Mesendoderm (in vitro differentiated cells): ENCODE data around the gene PEX11G.

Source experiments
- DNase-seq: peaks from one replicate; pipeline ENCODE4 v3.0.0; 2013
- H2AK5ac ChIP-seq: 2 replicates; pipeline ENCODE4 v1.6.1; 2013; ENCODE audit warnings: low read length, inconsistent platforms
- H2BK120ac ChIP-seq: 2 replicates; pipeline ENCODE4 v1.6.1; 2013; ENCODE audit warnings: low read depth, mild to moderate bottlenecking, low read length, moderate library complexity, mixed read lengths
- H2BK15ac ChIP-seq: replicated peaks from 2 replicates; pipeline ENCODE4 v1.6.1; 2013; ENCODE audit warnings: low read depth, mild to moderate bottlenecking, moderate library complexity
- H2BK5ac ChIP-seq: 2 replicates; pipeline ENCODE4 v1.6.1; 2013; ENCODE audit warnings: low read length, inconsistent platforms
- H3K18ac ChIP-seq: 2 replicates; pipeline ENCODE4 v1.6.1; 2013; ENCODE audit warnings: mild to moderate bottlenecking, low read length, mixed read lengths
- H3K23ac ChIP-seq: one replicate; pipeline ENCODE4 v1.6.1; 2013; ENCODE audit warnings: low read length
- H3K27ac ChIP-seq: 2 replicates; pipeline ENCODE4 v1.5.1; 2013; ENCODE audit warnings: low read depth, mild to moderate bottlenecking, inconsistent platforms, low read length, moderate library complexity
- H3K27me3 ChIP-seq: 2 replicates; pipeline ENCODE4 v1.6.1; 2013; ENCODE audit warnings: low read length, control low read depth, mild to moderate bottlenecking, inconsistent platforms; ENCODE audit not compliant: insufficient read depth, poor library complexity
- H3K36me3 ChIP-seq: 2 replicates; pipeline ENCODE4 v1.6.1; 2013; ENCODE audit warnings: low read length, inconsistent platforms; ENCODE audit not compliant: control insufficient read depth, insufficient read depth
- H3K4ac ChIP-seq: one replicate; pipeline ENCODE4 v1.6.1; 2013; ENCODE audit warnings: low read depth, mild to moderate bottlenecking, low read length, moderate library complexity
- H3K4me1 ChIP-seq: 2 replicates; pipeline ENCODE4 v1.6.1; 2013; ENCODE audit warnings: low read depth, low read length, inconsistent platforms; ENCODE audit not compliant: control insufficient read depth
- H3K4me2 ChIP-seq: 2 replicates; pipeline ENCODE4 v1.6.1; 2013; ENCODE audit warnings: low read length
- H3K4me3 ChIP-seq: 2 replicates; pipeline ENCODE4 v1.5.1; 2013; ENCODE audit warnings: mild to moderate bottlenecking, low read length
- H3K56ac ChIP-seq: one replicate; pipeline ENCODE4 v1.6.1; 2013; ENCODE audit warnings: low read length
- H3K79me1 ChIP-seq: 2 replicates; pipeline ENCODE4 v1.6.1; 2013; ENCODE audit warnings: low read length, inconsistent platforms
- H3K79me2 ChIP-seq: 2 replicates; pipeline ENCODE4 v1.6.1; 2013; ENCODE audit warnings: mild to moderate bottlenecking, low read length; ENCODE audit not compliant: control insufficient read depth, insufficient read depth
- H3K9ac ChIP-seq: 2 replicates; pipeline ENCODE4 v1.6.1; 2013; ENCODE audit warnings: low read length, inconsistent platforms
- H4K5ac ChIP-seq: one replicate; pipeline ENCODE4 v1.6.1; 2013; ENCODE audit warnings: low read length
- H4K8ac ChIP-seq: one replicate; pipeline ENCODE4 v1.6.1; 2013; ENCODE audit warnings: low read depth, mild to moderate bottlenecking, control low read depth, low read length, moderate library complexity
- WGBS: extraction: QIAGEN DNeasy Blood & Tissue Kit; methylation state at CpG from one replicate; pipeline ENCODE4 v1.1.7; 2013; ENCODE audit warnings: low lambda C conversion rate, missing lambda C conversion rate; ENCODE audit not compliant: insufficient coverage; ENCODE audit errors: extremely low coverage; 5-methylcytosine and 5-hydroxymethylcytosine counted together

PEX11G gene

DNA sequence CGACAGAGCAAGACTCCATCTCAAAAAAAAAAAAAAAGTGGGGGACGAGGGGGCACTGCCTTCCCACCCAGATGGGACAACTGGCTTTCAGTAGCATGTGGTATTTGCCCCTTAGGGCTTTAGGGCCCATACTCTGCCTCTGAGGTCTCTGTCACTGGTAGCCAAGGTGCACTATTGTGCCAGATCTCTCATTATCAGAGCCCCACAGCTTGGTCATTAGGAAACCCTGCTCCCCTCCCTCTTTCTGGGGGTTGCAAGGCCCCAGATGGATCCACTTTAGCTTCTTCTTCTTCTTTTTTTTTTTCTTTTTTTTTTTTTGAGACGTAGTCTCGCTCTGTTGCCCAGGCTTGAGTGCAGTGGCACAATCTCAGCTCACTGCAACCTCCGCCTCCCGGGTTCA, 15.8 kb upstream of the PEX11G start:
- Histone ChIP-seq H3K56ac (no peak overlapping the region), H3K27ac (no peak overlapping the region), H2BK15ac (no peak overlapping the region), H3K27me3 (peaks cover 2% of the 10 kb centered on the region), H3K4me1 (no peaks in the 10 kb centered on the region), H3K18ac (no peak overlapping the region), H3K4ac (no peak overlapping the region), H4K8ac (no peak overlapping the region), H4K5ac (no peak overlapping the region), H3K9ac (no peak overlapping the region), H3K4me2 (no peak overlapping the region), H2BK120ac (no peak overlapping the region), H3K36me3 (no peaks in the 10 kb centered on the region), H2AK5ac (no peak overlapping the region), H3K79me2 (no peaks in the 10 kb centered on the region), H3K79me1 (no peaks in the 10 kb centered on the region), H3K4me3 (no peak overlapping the region), H3K23ac (no peak overlapping the region), H2BK5ac (no peak overlapping the region)
- no peak for DNase-seq
- no CpG with 5 or more reads among the region's 6 CpGs for WGBS

DNA sequence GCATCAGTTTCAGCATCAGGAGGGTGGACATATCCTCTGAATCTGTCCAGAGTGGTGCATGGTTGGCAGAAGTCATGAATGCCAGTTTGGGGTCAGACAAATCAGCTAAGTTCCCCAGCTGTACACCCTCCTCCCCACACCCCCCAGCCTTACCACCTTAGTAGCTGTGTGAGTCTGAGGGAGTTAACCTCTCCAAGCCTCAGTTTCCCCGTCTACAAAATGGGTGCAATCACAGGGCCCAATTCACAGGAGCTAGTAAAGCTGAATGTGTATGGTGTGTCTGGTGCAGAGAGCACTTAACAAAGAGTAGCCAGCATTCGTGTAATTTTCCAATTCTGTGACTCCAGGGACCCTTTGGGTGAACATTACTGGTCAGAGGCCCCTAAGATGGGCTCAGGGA, 13.7 kb upstream of the PEX11G start:
- no peak overlapping the region for H3K4ac ChIP-seq
- H4K5ac ChIP-seq, result no peak overlapping the region
- H3K18ac ChIP-seq, result no peak overlapping the region
- no peaks in the 10 kb centered on the region for H3K79me2 ChIP-seq
- H3K4me1 ChIP-seq, result no peaks in the 10 kb centered on the region
- H3K23ac ChIP-seq, result no peak overlapping the region
- no peak for DNase-seq
- H3K4me2 ChIP-seq, result no peak overlapping the region
- no peaks in the 10 kb centered on the region for H3K36me3 ChIP-seq
- H3K27me3 ChIP-seq, result peaks cover 2% of the 10 kb centered on the region
- H3K79me1 ChIP-seq, result no peaks in the 10 kb centered on the region
- H3K4me3 ChIP-seq, result no peak overlapping the region
- no peak overlapping the region for H2AK5ac ChIP-seq
- no peak overlapping the region for H2BK15ac ChIP-seq
- no peak overlapping the region for H3K27ac ChIP-seq
- H3K9ac ChIP-seq, result no peak overlapping the region
- no peak overlapping the region for H2BK5ac ChIP-seq
- WGBS, result no CpG with 5 or more reads among the region's 2 CpGs
- H2BK120ac ChIP-seq, result no peak overlapping the region
- no peak overlapping the region for H4K8ac ChIP-seq
- H3K56ac ChIP-seq, result no peak overlapping the region

DNA sequence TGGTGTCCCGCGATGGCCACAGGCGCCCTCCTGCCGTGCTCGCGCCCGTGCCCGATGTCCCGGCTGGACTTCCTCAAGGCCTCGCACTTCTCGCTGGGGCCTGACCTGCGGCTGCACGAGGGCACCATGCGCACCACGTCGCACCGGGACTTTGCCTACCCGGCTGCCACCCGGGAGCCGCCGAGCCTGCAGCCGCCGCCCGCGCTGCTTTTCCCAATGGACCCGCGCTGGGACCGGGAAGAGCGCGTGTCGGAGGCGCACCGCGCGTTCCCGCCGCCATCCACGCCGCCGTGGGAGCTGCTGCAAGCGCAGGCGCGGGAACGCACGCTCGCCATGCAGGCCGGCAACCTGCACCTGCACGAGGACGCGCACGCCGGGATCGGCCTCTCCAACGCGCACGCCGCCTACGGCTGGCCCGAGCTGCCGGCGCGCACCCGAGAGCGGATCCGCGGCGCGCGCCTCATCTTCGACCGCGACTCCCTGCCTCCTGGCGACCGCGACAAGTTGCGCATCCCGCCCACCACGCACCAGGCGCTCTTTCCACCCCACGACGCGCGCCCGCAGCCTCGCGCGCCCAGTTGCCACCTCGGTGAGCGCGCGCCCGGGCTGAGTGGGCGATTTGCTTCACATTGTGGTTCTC, 12.1 kb upstream of the PEX11G start:
- Histone ChIP-seq H2BK120ac (no peak overlapping the region), H3K4me3 (no peak overlapping the region), H3K4ac (no peak overlapping the region), H3K4me1 (no peaks in the 10 kb centered on the region), H3K36me3 (no peaks in the 10 kb centered on the region), H3K56ac (peak overlapping the region; percentile 80), H4K8ac (no peak overlapping the region), H3K79me2 (no peaks in the 10 kb centered on the region), H3K23ac (no peak overlapping the region), H3K9ac (peak overlapping the region; percentile 54), H3K18ac (no peak overlapping the region), H3K27me3 (peaks cover 2% of the 10 kb centered on the region), H2BK15ac (no peak overlapping the region), H2BK5ac (no peak overlapping the region), H2AK5ac (no peak overlapping the region), H3K79me1 (no peaks in the 10 kb centered on the region), H3K4me2 (peak overlapping the region; percentile 67), H3K27ac (no peak overlapping the region), H4K5ac (no peak overlapping the region)
- no CpG with 5 or more reads among the region's 93 CpGs for WGBS
- DNase-seq, result peak; percentile 88

DNA sequence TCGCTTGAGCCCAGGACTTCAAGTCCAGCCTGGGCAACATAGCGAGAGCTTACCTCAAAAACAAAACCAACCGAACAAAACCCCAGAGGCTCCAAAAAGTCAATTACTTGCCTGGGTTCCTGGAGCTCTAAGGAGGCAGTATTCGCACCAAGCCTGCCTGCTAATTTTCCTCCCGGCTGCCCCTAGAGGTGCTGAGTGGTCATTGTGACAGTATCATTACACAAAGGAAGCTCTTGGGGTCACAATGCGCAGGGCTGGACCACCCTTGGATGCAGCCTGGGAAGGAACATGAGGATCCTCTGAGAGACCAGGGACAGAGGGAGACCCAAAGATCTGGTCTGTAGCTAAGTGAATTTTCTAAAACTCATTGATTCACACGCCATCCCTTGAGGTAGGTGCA, 8.5 kb upstream of the PEX11G start:
- peak; percentile 51 for DNase-seq
- H2AK5ac ChIP-seq, result no peak overlapping the region

DNA sequence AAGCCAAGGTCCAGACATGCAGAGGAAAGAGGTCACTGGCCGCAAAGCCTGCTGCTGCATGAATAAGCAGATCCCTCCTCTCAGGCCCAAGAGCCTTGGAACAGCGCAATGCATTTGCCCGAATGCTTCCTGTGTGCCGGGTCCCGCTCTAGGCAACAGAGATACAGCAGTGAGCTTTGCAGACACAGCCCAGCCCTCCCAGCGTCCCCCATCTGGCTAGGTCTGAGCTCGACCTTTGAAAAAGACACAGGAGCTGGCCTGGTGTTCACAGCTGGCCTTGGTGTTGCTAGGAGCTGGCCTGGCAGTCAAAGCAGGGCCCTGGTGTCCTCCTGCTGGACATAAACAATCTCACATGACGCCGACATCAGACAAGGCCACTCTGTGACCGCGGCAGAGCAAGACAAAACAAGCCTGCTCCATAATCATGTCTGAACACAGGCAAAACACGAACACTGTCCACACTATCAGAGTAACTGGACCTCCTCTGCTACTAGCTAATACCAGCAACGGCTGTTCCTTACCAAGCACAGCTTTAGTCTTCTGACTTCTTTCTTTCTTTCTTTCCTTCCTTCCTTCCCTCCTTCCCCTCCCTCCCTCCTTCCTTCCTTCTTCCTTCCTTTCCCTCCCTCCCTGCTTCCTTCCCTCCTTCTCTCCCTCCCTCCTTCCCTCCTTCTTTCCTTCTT, 5.7 kb upstream of the PEX11G start:
- peaks cover under 1% of the 10 kb centered on the region for H3K4me1 ChIP-seq
- no peak overlapping the region for H3K4me2 ChIP-seq
- H2AK5ac ChIP-seq, result no peak overlapping the region
- H3K4ac ChIP-seq, result no peak overlapping the region
- H2BK5ac ChIP-seq, result no peak overlapping the region
- no peak overlapping the region for H3K23ac ChIP-seq
- H4K8ac ChIP-seq, result no peak overlapping the region
- no peak overlapping the region for H2BK15ac ChIP-seq
- H3K27me3 ChIP-seq, result no peaks in the 10 kb centered on the region
- no peaks in the 10 kb centered on the region for H3K79me2 ChIP-seq
- H4K5ac ChIP-seq, result no peak overlapping the region
- no CpG with 5 or more reads among the region's 13 CpGs for WGBS
- no peak overlapping the region for H3K27ac ChIP-seq
- no peak overlapping the region for H3K4me3 ChIP-seq
- no peaks in the 10 kb centered on the region for H3K36me3 ChIP-seq
- H3K79me1 ChIP-seq, result no peaks in the 10 kb centered on the region
- H3K9ac ChIP-seq, result no peak overlapping the region
- H3K18ac ChIP-seq, result no peak overlapping the region
- no peak overlapping the region for H3K56ac ChIP-seq
- H2BK120ac ChIP-seq, result no peak overlapping the region
- peak; percentile 17 for DNase-seq

More for the DNA sequence above, 8.5 kb upstream of the PEX11G start:
- no peak overlapping the region for H3K9ac ChIP-seq
- H2BK5ac ChIP-seq, result no peak overlapping the region
- no peak overlapping the region for H3K4me3 ChIP-seq
- WGBS, result no CpG with 5 or more reads among the region's 7 CpGs
- no peaks in the 10 kb centered on the region for H3K79me1 ChIP-seq
- no peaks in the 10 kb centered on the region for H3K36me3 ChIP-seq
- no peak overlapping the region for H2BK15ac ChIP-seq
- H3K79me2 ChIP-seq, result no peaks in the 10 kb centered on the region
- H3K56ac ChIP-seq, result no peak overlapping the region
- no peak overlapping the region for H3K18ac ChIP-seq
- H3K27ac ChIP-seq, result no peak overlapping the region
- H4K8ac ChIP-seq, result no peak overlapping the region
- no peak overlapping the region for H2BK120ac ChIP-seq
- H4K5ac ChIP-seq, result no peak overlapping the region
- H3K27me3 ChIP-seq, result peaks cover 2% of the 10 kb centered on the region
- H3K4me2 ChIP-seq, result no peak overlapping the region
- H3K23ac ChIP-seq, result no peak overlapping the region
- H3K4ac ChIP-seq, result no peak overlapping the region
- no peaks in the 10 kb centered on the region for H3K4me1 ChIP-seq
